Parathyroid adenoma (tissue), 2 donors: Measurements from ENCODE around the gene RGS5.

Experiments
- H2AFZ ChIP-seq: fragments of 300-600 bp; sonication (generic); one replicate; pipeline ENCODE4 v1.7.0; 2017; ENCODE audit warnings: antibody characterized with exemption, mild to moderate bottlenecking
- H3K27ac ChIP-seq: fragments of 300-600 bp; sonication (generic); one replicate; pipeline ENCODE4 v1.7.0; 2017
- H3K27me3 ChIP-seq: fragments of 300-600 bp; sonication (generic); one replicate; pipeline ENCODE4 v1.7.0; 2017; ENCODE audit warnings: low read length; ENCODE audit not compliant: control insufficient read depth, insufficient read depth
- H3K36me3 ChIP-seq: fragments of 300-600 bp; sonication (generic); one replicate; pipeline ENCODE4 v1.7.0; 2017; ENCODE audit warnings: low read length; ENCODE audit not compliant: control insufficient read depth, insufficient read depth
- H3K4me1 ChIP-seq: fragments of 300-600 bp; sonication (generic); one replicate; pipeline ENCODE4 v1.7.0; 2017; ENCODE audit warnings: control low read depth
- H3K4me2 ChIP-seq: fragments of 300-600 bp; sonication (generic); one replicate; pipeline ENCODE4 v1.7.0; 2017; ENCODE audit warnings: low read length
- H3K4me3 ChIP-seq: fragments of 300-600 bp; sonication (generic); one replicate; pipeline ENCODE4 v1.7.0; 2017; ENCODE audit warnings: low read depth, low read length
- H3K79me2 ChIP-seq: fragments of 300-600 bp; sonication (generic); one replicate; pipeline ENCODE4 v1.7.0; 2017; ENCODE audit warnings: control low read depth
- H3K9ac ChIP-seq: fragments of 300-600 bp; sonication (generic); one replicate; pipeline ENCODE4 v1.7.0; 2017; ENCODE audit warnings: mild to moderate bottlenecking
- H3K9me3 ChIP-seq: fragments of 300-600 bp; sonication (generic); one replicate; pipeline ENCODE4 v1.7.0; 2017; ENCODE audit warnings: low read length; ENCODE audit not compliant: control insufficient read depth
- CTCF ChIP-seq: fragments of 300-600 bp; sonication (generic); IDR thresholded peaks from one replicate; pipeline ENCODE4 v1.7.0; 2017; ENCODE audit warnings: antibody characterized with exemption, mild to moderate bottlenecking
- donor health status: primary hyperparathyroidism.

The RGS5 gene

DNA sequence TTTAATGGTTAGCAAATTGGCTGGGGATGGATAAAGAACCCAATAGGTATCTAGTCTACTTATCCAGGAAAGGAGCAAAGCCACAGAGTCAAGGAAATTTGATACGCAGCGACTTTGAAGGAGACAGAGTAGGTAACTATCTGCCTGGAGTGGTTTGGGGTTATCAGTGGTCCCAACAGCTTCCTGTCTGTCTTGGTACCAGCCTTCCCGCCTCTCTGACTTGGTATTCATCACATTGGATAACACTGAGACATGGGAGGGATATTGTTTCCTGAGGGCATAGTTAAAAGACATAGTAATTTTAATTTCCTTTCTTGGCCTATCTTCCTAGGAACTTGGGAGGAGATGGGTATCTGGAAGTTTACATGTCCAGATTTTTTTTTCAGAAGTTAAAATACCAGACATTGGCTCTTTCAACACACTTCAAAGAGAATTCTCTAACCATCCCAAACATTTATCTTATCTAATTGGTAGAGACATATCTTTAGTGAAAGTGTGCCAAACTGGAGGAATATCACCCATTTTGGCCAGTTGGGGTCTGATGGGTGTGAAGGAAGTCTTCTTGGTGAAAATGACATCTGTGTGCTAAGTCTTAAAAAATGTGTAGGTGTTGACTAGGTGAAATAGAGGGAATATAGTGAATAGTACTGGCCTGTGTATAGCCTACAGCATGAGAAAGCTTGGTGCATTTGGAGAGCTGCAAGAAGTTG, 65.0 kb downstream of the RGS5 start:
- Histone ChIP-seq H3K9me3 (no peaks in the 10 kb centered on the region), H3K36me3 (no peaks in the 10 kb centered on the region), H3K4me3 (no peak overlapping the region), H2AFZ (no peak overlapping the region), H3K79me2 (no peaks in the 10 kb centered on the region), H3K4me2 (no peak overlapping the region), H3K4me1 (no peaks in the 10 kb centered on the region), H3K27ac (no peak overlapping the region), H3K9ac (no peak overlapping the region), H3K27me3 (no peaks in the 10 kb centered on the region)
- no peak for TF ChIP-seq CTCF

GRCh38 chr1:163131981-163132380, 70.7 kb downstream of the RGS5 start:
- Histone ChIP-seq H3K9ac (no peak overlapping the region), H2AFZ (no peak overlapping the region), H3K79me2 (no peaks in the 10 kb centered on the region), H3K9me3 (no peaks in the 10 kb centered on the region), H3K4me2 (no peak overlapping the region), H3K27ac (no peak overlapping the region), H3K4me1 (no peaks in the 10 kb centered on the region), H3K27me3 (no peaks in the 10 kb centered on the region), H3K4me3 (no peak overlapping the region), H3K36me3 (no peaks in the 10 kb centered on the region)
- TF ChIP-seq CTCF: no peak

GRCh38 chr1:163130225-163130856, 72.4 kb downstream of the RGS5 start:
- no peaks in the 10 kb centered on the region for H3K27me3 ChIP-seq
- no peak overlapping the region for H3K27ac ChIP-seq
- no peak overlapping the region for H3K4me3 ChIP-seq
- no peaks in the 10 kb centered on the region for H3K9me3 ChIP-seq
- no peaks in the 10 kb centered on the region for H3K4me1 ChIP-seq
- H2AFZ ChIP-seq: no peak overlapping the region
- no peak overlapping the region for H3K4me2 ChIP-seq
- no peak overlapping the region for H3K9ac ChIP-seq
- H3K36me3 ChIP-seq: no peaks in the 10 kb centered on the region
- no peak for TF ChIP-seq CTCF
- H3K79me2 ChIP-seq: no peaks in the 10 kb centered on the region

- H3K4me3 ChIP-seq: no peak overlapping the region
- no peaks in the 10 kb centered on the region for H3K79me2 ChIP-seq
- H3K9me3 ChIP-seq: no peaks in the 10 kb centered on the region
- H3K4me1 ChIP-seq: no peaks in the 10 kb centered on the region
- H3K36me3 ChIP-seq: no peaks in the 10 kb centered on the region
- no peak for TF ChIP-seq CTCF
- H2AFZ ChIP-seq: no peak overlapping the region
- H3K4me2 ChIP-seq: no peak overlapping the region
- no peak overlapping the region for H3K27ac ChIP-seq
- H3K27me3 ChIP-seq: no peaks in the 10 kb centered on the region
- no peak overlapping the region for H3K9ac ChIP-seq
These were observed 74.4 kb downstream of the RGS5 start for GRCh38 chr1:163128282-163128681.

- no peak overlapping the region for H3K4me3 ChIP-seq
- no peak overlapping the region for H3K27ac ChIP-seq
- no peak for TF ChIP-seq CTCF
- no peaks in the 10 kb centered on the region for H3K27me3 ChIP-seq
- no peaks in the 10 kb centered on the region for H3K9me3 ChIP-seq
- no peaks in the 10 kb centered on the region for H3K36me3 ChIP-seq
- H2AFZ ChIP-seq: no peak overlapping the region
- H3K9ac ChIP-seq: no peak overlapping the region
- no peaks in the 10 kb centered on the region for H3K4me1 ChIP-seq
- no peaks in the 10 kb centered on the region for H3K79me2 ChIP-seq
- no peak overlapping the region for H3K4me2 ChIP-seq
These were observed 77.9 kb downstream of the RGS5 start for GRCh38 chr1:163124812-163125211.
